ENCODE measurements around the gene SARS1. TPM values are rescaled to one million over a fixed set of nuclear protein-coding genes. Genes with fewer than 3 reads are reported as not detected.

SARS1 gene
- total RNA-seq, 2 experiments from 2014 or later, result 277 to 290 TPM

GRCh38 chr1:109206339-109206738 lies 7.4 kb upstream of the SARS1 start:
- Histone ChIP-seq H3K4me2 (ENCODE audit: low read length) (no peak overlapping the region), H3K79me2 (ENCODE audit: insufficient read depth, low read depth, low read length) (no peaks in the 10 kb centered on the region), H3K4me3 (ENCODE audit: low read depth, low read length, poor library complexity, severe bottlenecking) (no peak overlapping the region), H4K20me1 (ENCODE audit: insufficient read depth, low read length) (no peaks in the 10 kb centered on the region), H3K4me1 (ENCODE audit: insufficient read depth, low read length, poor library complexity, severe bottlenecking) (peaks cover 9% of the 10 kb centered on the region), H3K27ac (ENCODE audit: low read depth, low read length, poor library complexity, severe bottlenecking) (no peak overlapping the region), H2AFZ (ENCODE audit: low read length) (no peak overlapping the region), H3K9me2 (ENCODE audit: insufficient read depth, low read length) (no peaks in the 10 kb centered on the region), H3K9me3 (ENCODE audit: low read length) (no peaks in the 10 kb centered on the region), H3K36me3 (ENCODE audit: insufficient read depth, low read length) (no peaks in the 10 kb centered on the region)
- no peak for DNase-seq (ENCODE audit: low spot score)
- intact Hi-C loops (cut with micrococcal nuclease; ENCODE audit: unreplicated experiment), result no loop called here
- POLR2A ChIA-PET, result interaction anchor here (0.6 to 1.3 kb wide), 11 partner anchors 8 to 541 kb away, joined by 3 to 6 read pairs (median 4); partner anchors contain the start of gene SARS1
- CTCF ChIA-PET (ENCODE audit: unreplicated experiment), result no interaction called here
- TF ChIP-seq CTCF (conservative IDR thresholded peaks at IDR 0.05; ENCODE audit: low read length) (no peak), EZH2phosphoT487 (IDR thresholded peaks at IDR 0.05; ENCODE audit: borderline replicate concordance, low read depth, low read length) (no peak)
- no TSS peak for BruUV-seq (replicated peaks)

- Histone ChIP-seq H3K4me1 (ENCODE audit: insufficient read depth, low read length, poor library complexity, severe bottlenecking) (peaks cover 9% of the 10 kb centered on the region), H3K4me3 (ENCODE audit: low read depth, low read length, poor library complexity, severe bottlenecking) (no peak overlapping the region), H3K79me2 (ENCODE audit: insufficient read depth, low read depth, low read length) (no peaks in the 10 kb centered on the region), H3K27ac (ENCODE audit: low read depth, low read length, poor library complexity, severe bottlenecking) (no peak overlapping the region), H3K9me2 (ENCODE audit: insufficient read depth, low read length) (no peaks in the 10 kb centered on the region), H3K36me3 (ENCODE audit: insufficient read depth, low read length) (no peaks in the 10 kb centered on the region), H3K9me3 (ENCODE audit: low read length) (no peaks in the 10 kb centered on the region), H4K20me1 (ENCODE audit: insufficient read depth, low read length) (no peaks in the 10 kb centered on the region), H3K4me2 (ENCODE audit: low read length) (no peak overlapping the region), H2AFZ (ENCODE audit: low read length) (no peak overlapping the region)
- CTCF ChIA-PET (ENCODE audit: unreplicated experiment), result interaction anchor here (1.1 kb wide), 1 partner anchor 14 kb away, joined by 3 read pairs; no protein-coding TSS in a partner anchor
- no peak for DNase-seq (ENCODE audit: low spot score)
- intact Hi-C loops (cut with micrococcal nuclease; ENCODE audit: unreplicated experiment), result no loop called here
- BruUV-seq (replicated peaks), result no TSS peak
- TF ChIP-seq CTCF (conservative IDR thresholded peaks at IDR 0.05; ENCODE audit: low read length) (no peak), EZH2phosphoT487 (IDR thresholded peaks at IDR 0.05; ENCODE audit: borderline replicate concordance, low read depth, low read length) (no peak)
- POLR2A ChIA-PET, result interaction anchor here (0.9 to 1.3 kb wide), 4 partner anchors 8 to 17 kb away, joined by 3 to 6 read pairs (median 5); no protein-coding TSS in a partner anchor
Observed at GRCh38 chr1:109207467-109208103, 6.1 kb upstream of the SARS1 start.

GRCh38 chr1:109208394-109208793 lies 5.3 kb upstream of the SARS1 start:
- no TSS peak for BruUV-seq (replicated peaks)
- intact Hi-C loops (cut with micrococcal nuclease; ENCODE audit: unreplicated experiment), result no loop called here
- no peak for DNase-seq (ENCODE audit: low spot score)
- H2AFZ ChIP-seq (ENCODE audit: low read length), result no peak overlapping the region
- TF ChIP-seq EZH2phosphoT487 (IDR thresholded peaks at IDR 0.05; ENCODE audit: borderline replicate concordance, low read depth, low read length) (no peak), CTCF (conservative IDR thresholded peaks at IDR 0.05; ENCODE audit: low read length) (no peak)
- no peaks in the 10 kb centered on the region for H3K9me2 ChIP-seq (ENCODE audit: insufficient read depth, low read length)
- no peaks in the 10 kb centered on the region for H3K36me3 ChIP-seq (ENCODE audit: insufficient read depth, low read length)
- H3K27ac ChIP-seq (ENCODE audit: low read depth, low read length, poor library complexity, severe bottlenecking), result no peak overlapping the region
- no peak overlapping the region for H3K4me3 ChIP-seq (ENCODE audit: low read depth, low read length, poor library complexity, severe bottlenecking)
- peaks cover 14% of the 10 kb centered on the region for H3K4me1 ChIP-seq (ENCODE audit: insufficient read depth, low read length, poor library complexity, severe bottlenecking)
- CTCF ChIA-PET (ENCODE audit: unreplicated experiment), result no interaction called here
- POLR2A ChIA-PET, result no interaction called here
- no peaks in the 10 kb centered on the region for H3K79me2 ChIP-seq (ENCODE audit: insufficient read depth, low read depth, low read length)
- H4K20me1 ChIP-seq (ENCODE audit: insufficient read depth, low read length), result no peaks in the 10 kb centered on the region
- H3K4me2 ChIP-seq (ENCODE audit: low read length), result no peak overlapping the region
- no peaks in the 10 kb centered on the region for H3K9me3 ChIP-seq (ENCODE audit: low read length)
